Caco-2 (cell line): ENCODE data around the gene VAPB. TPM values are rescaled to one million over a fixed set of nuclear protein-coding genes. Genes with fewer than 3 reads are reported as not detected.

Source experiments
- BruUV-seq: library from RNA; stranded (reverse); fragments of 400-500 nt; replicated peaks from 2 replicates; lab custom pipeline; 2021; lab: Mats Ljungman, UMichigan
- CTCF ChIA-PET: fragments of 300-600 bp; sonication (Branson Sonifier 250); formaldehyde crosslinking; loops from one replicate; lab custom pipeline; 2022; ENCODE audit warnings: antibody characterized with exemption; lab: Charles Lee
- POLR2A ChIA-PET: fragments of 300-600 bp; sonication (Branson Sonifier 250); formaldehyde crosslinking; loops from one replicate; lab custom pipeline; 2022; ENCODE audit warnings: antibody characterized with exemption; lab: Charles Lee
- DNase-seq, 2 experiments: peaks; one replicate each; pipeline versions ENCODE4 v3.0.0 to v3.0.0-alpha.2; 2020 to 2022
- H3K27me3 ChIP-seq: replicated peaks from 2 replicates; pipeline ENCODE4 v1.6.0; 2011; ENCODE audit warnings: low read length; ENCODE audit not compliant: control insufficient read depth, insufficient read depth
- H3K36me3 ChIP-seq: 2 replicates; pipeline ENCODE4 v1.5.1; 2011; ENCODE audit warnings: low read length; ENCODE audit not compliant: control insufficient read depth, insufficient read depth
- H3K4me1 ChIP-seq: fragments of 250-450 bp; sonication (Bioruptor Pico); 2 replicates; pipeline ENCODE4 v1.5.1; 2020; ENCODE audit warnings: mild to moderate bottlenecking
- H3K4me3 ChIP-seq: 2 replicates; pipeline ENCODE4 v1.5.1; 2011; ENCODE audit warnings: low read depth, mild to moderate bottlenecking, control low read depth, low read length
- H3K9me3 ChIP-seq: fragments of 250-450 bp; sonication (Bioruptor Pico); 2 replicates; pipeline ENCODE4 v1.5.1; 2020; ENCODE audit warnings: mild to moderate bottlenecking, moderate library complexity
- H3K27ac Mint-ChIP-seq: one replicate; pipeline ENCODE4 v1.8.0; 2022; ENCODE audit warnings: mixed read lengths; ENCODE audit not compliant: unreplicated experiment
- H3K27me3 Mint-ChIP-seq: one replicate; pipeline ENCODE4 v1.8.0; 2022; ENCODE audit warnings: mixed read lengths; ENCODE audit not compliant: insufficient read depth, unreplicated experiment
- H3K36me3 Mint-ChIP-seq: one replicate; pipeline ENCODE4 v1.8.0; 2022; ENCODE audit warnings: mild to moderate bottlenecking, mixed read lengths; ENCODE audit not compliant: insufficient read depth, unreplicated experiment
- H3K4me1 Mint-ChIP-seq: one replicate; pipeline ENCODE4 v1.8.0; 2022; ENCODE audit warnings: low read depth, mixed read lengths; ENCODE audit not compliant: unreplicated experiment
- H3K4me3 Mint-ChIP-seq: one replicate; pipeline ENCODE4 v1.8.0; 2022; ENCODE audit warnings: mild to moderate bottlenecking, moderate library complexity, mixed read lengths; ENCODE audit not compliant: unreplicated experiment
- H3K9me3 Mint-ChIP-seq: one replicate; pipeline ENCODE4 v1.8.0; 2022; ENCODE audit warnings: mixed read lengths; ENCODE audit not compliant: unreplicated experiment
- intact Hi-C: fragments of 100-400 bp; cut with micrococcal nuclease; formaldehyde crosslinking; loops from one replicate; pipeline ENCODE4 v1.10.0; 2022; ENCODE audit not compliant: unreplicated experiment
- total RNA-seq: library from RNA; stranded (reverse); gene quantifications from 2 replicates; pipeline ENCODE4 v1.2.3, GENCODE V29; 2022
- TF ChIP-seq, protein P1 (sequence below), 2 experiments: fragments of 200-600 bp in 1 of 2; IDR thresholded peaks; 1 replicate in 1 of 2; 2 replicates in 1 of 2; pipeline versions ENCODE4 v1.5.1 to v1.8.0; 2011 to 2022; ENCODE audit warnings: antibody characterized with exemption in 1 of 2, control low read depth in 1 of 2, inconsistent platforms in 1 of 2, low read depth in 1 of 2, low read length in 1 of 2, mild to moderate bottlenecking in 1 of 2, moderate library complexity in 1 of 2; ENCODE audit not compliant: insufficient read depth in 1 of 2, severe bottlenecking in 1 of 2, unreplicated experiment in 1 of 2

The VAPB gene
- total RNA-seq, 1 experiment from 2014 or later, result 186 TPM

- Histone ChIP-seq H3K27me3 (no peaks in the 10 kb centered on the region), H3K9me3 (no peaks in the 10 kb centered on the region), H3K4me1 (peaks cover 29% of the 10 kb centered on the region), H3K4me3 (no peak overlapping the region), H3K36me3 (no peaks in the 10 kb centered on the region)
- Mint-ChIP-seq H3K4me3 (no peak overlapping the region), H3K36me3 (no peaks in the 10 kb centered on the region), H3K9me3 (no peaks in the 10 kb centered on the region), H3K27ac (no peak overlapping the region), H3K27me3 (no peaks in the 10 kb centered on the region), H3K4me1 (no peaks in the 10 kb centered on the region)
- DNase-seq, result no peak
- ChIA-PET POLR2A (no interaction called here), CTCF (no interaction called here)
- intact Hi-C loops, result no loop called here
- no TSS peak for BruUV-seq
- TF ChIP-seq, protein P1, sequence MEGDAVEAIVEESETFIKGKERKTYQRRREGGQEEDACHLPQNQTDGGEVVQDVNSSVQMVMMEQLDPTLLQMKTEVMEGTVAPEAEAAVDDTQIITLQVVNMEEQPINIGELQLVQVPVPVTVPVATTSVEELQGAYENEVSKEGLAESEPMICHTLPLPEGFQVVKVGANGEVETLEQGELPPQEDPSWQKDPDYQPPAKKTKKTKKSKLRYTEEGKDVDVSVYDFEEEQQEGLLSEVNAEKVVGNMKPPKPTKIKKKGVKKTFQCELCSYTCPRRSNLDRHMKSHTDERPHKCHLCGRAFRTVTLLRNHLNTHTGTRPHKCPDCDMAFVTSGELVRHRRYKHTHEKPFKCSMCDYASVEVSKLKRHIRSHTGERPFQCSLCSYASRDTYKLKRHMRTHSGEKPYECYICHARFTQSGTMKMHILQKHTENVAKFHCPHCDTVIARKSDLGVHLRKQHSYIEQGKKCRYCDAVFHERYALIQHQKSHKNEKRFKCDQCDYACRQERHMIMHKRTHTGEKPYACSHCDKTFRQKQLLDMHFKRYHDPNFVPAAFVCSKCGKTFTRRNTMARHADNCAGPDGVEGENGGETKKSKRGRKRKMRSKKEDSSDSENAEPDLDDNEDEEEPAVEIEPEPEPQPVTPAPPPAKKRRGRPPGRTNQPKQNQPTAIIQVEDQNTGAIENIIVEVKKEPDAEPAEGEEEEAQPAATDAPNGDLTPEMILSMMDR (IDR thresholded peaks at IDR 0.05; ENCODE audit: insufficient read depth in 1 of 2, low read depth in 1 of 2, low read length in 1 of 2, severe bottlenecking in 1 of 2, unreplicated experiment in 1 of 2), result no peak
Observed at GRCh38 chr20:58403272-58403671, 14.2 kb downstream of the VAPB start.

DNA sequence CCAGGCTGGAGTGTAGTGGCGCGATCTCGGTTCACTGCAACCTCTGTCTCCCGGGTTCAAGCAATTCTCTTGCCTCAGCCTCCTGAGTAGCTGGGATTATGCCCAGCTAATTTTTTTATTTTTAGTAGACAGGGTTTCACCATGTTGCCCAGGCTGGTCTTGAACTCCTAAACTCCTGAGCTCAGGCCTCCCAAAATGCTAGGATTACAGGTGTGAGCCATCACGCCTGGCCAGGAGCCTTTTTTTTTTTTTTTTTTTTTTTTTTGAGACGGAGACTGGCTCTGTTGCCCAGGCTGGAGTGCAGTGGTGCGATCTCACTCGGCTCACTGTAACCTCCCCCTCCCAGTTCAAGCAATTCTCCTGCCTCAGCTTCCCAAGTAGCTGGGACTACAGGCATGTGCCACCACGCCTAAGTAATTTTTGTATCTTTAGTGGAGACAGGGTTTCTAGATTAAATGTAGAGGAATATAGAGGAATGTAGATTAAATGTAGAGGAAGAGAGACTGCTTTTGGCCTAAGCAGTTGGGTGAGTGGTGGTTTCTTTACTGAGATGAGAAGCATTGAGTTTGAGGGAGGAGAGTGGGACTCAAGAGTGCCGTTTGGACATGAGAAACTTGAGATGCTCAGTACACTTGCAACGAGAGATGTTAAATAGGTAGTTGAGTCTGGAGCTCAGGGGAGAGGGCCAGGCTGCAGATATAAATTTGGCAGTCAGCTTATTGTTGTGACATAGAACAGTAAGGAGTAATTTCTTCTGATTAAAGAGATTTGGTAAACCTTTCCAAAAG is 16.7 kb downstream of the VAPB start:
- Histone ChIP-seq H3K9me3 (no peaks in the 10 kb centered on the region), H3K4me1 (peaks cover 31% of the 10 kb centered on the region), H3K4me3 (no peak overlapping the region), H3K36me3 (no peaks in the 10 kb centered on the region), H3K27me3 (no peaks in the 10 kb centered on the region)
- H3K27ac Mint-ChIP-seq, result no peak overlapping the region
- H3K9me3 Mint-ChIP-seq, result no peaks in the 10 kb centered on the region
- intact Hi-C loops, result no loop called here
- H3K4me3 Mint-ChIP-seq, result no peak overlapping the region
- ChIA-PET POLR2A (no interaction called here), CTCF (no interaction called here)
- no peaks in the 10 kb centered on the region for H3K27me3 Mint-ChIP-seq
- H3K36me3 Mint-ChIP-seq, result peaks cover 8% of the 10 kb centered on the region
- H3K4me1 Mint-ChIP-seq, result peaks cover 8% of the 10 kb centered on the region
- BruUV-seq, result no TSS peak
- TF ChIP-seq, protein P1 (IDR thresholded peaks at IDR 0.05; ENCODE audit: insufficient read depth in 1 of 2, low read depth in 1 of 2, low read length in 1 of 2, severe bottlenecking in 1 of 2, unreplicated experiment in 1 of 2), result no peak
- no peak for DNase-seq

DNA sequence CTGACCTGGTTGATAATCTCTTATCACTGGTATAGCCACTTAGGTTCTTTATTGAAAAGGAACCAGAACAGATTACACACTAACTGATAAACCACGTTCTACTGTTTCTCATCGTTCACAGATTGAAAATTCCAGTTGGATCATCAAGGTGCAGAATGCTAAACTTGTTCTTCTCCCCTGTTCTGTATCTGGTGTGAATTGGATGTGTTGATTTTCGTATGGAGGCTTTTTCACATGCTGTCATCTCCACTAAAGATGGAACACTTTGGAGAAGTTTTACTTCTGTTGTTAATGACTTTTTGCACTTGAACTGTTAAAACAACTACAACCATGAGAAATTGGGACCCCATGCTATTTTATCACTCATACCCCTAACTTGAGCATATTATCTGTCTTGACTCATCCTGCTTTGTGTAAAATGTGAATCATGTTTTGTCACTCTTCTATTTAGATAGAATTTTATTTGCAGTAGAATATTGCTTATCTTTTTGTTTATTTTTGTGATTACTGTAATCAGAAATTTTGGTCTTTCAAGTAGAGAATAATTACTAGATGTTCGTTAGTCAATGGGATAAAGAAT is 17.5 kb downstream of the VAPB start:
- ChIA-PET CTCF (no interaction called here), POLR2A (no interaction called here)
- H3K4me3 Mint-ChIP-seq, result no peak overlapping the region
- Histone ChIP-seq H3K9me3 (no peaks in the 10 kb centered on the region), H3K36me3 (no peaks in the 10 kb centered on the region), H3K27me3 (no peaks in the 10 kb centered on the region), H3K4me1 (peaks cover 31% of the 10 kb centered on the region), H3K4me3 (no peak overlapping the region)
- intact Hi-C loops, result no loop called here
- no TSS peak for BruUV-seq
- peaks cover 8% of the 10 kb centered on the region for H3K4me1 Mint-ChIP-seq
- TF ChIP-seq, protein P1 (IDR thresholded peaks at IDR 0.05; ENCODE audit: insufficient read depth in 1 of 2, low read depth in 1 of 2, low read length in 1 of 2, severe bottlenecking in 1 of 2, unreplicated experiment in 1 of 2), result no peak
- no peak overlapping the region for H3K27ac Mint-ChIP-seq
- H3K9me3 Mint-ChIP-seq, result no peaks in the 10 kb centered on the region
- no peaks in the 10 kb centered on the region for H3K27me3 Mint-ChIP-seq
- DNase-seq, result no peak
- H3K36me3 Mint-ChIP-seq, result peaks cover 15% of the 10 kb centered on the region
